Prostate gland (tissue), 2 donors: Measurements from ENCODE around the gene C2orf74.
"Not testable (repeated sequence)": the region's sequence is repeated elsewhere in the genome, so short reads cannot be mapped to it uniquely, and the experiment has no call there.

Experiments
- POLR2A ChIP-seq: fragments of 450-650 bp; IDR thresholded peaks from one replicate; pipeline ENCODE4 v1.6.1; 2016; ENCODE audit warnings: antibody characterized with exemption, mild to moderate bottlenecking
- TF ChIP-seq, protein P1 (sequence below), 4 experiments: fragments of 200-600 bp in 2 of 4; fragments of 450-650 bp in 2 of 4; sonication (generic) in 2 of 4; IDR thresholded peaks; 1 replicate in 3 of 4; 2 replicates in 1 of 4; pipeline ENCODE4 v1.5.1; 2016 to 2019; ENCODE audit warnings: antibody characterized with exemption in 4 of 4, mild to moderate bottlenecking in 2 of 4, moderate library complexity in 2 of 4

DNA sequence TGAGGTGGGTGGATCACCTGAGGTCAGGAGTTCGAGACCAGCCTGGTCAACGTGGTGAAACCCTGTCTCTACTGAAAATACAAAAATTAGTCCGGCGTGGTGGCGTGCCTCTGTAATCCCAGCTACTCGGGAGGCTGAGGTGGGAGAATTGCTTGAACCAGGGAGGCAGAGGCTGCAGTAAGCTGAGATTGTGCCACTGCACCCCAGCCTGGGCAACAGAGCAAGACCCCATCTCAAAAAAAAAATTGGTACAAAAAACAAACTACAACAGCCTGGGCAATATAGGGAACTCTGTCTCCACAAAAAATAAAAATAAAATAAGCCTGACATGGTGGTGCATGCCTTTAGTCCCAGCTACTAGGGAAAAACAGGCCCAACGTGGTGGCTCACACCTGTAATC lies 3.1 kb downstream of the C2orf74 start:
- TF ChIP-seq, protein P1, sequence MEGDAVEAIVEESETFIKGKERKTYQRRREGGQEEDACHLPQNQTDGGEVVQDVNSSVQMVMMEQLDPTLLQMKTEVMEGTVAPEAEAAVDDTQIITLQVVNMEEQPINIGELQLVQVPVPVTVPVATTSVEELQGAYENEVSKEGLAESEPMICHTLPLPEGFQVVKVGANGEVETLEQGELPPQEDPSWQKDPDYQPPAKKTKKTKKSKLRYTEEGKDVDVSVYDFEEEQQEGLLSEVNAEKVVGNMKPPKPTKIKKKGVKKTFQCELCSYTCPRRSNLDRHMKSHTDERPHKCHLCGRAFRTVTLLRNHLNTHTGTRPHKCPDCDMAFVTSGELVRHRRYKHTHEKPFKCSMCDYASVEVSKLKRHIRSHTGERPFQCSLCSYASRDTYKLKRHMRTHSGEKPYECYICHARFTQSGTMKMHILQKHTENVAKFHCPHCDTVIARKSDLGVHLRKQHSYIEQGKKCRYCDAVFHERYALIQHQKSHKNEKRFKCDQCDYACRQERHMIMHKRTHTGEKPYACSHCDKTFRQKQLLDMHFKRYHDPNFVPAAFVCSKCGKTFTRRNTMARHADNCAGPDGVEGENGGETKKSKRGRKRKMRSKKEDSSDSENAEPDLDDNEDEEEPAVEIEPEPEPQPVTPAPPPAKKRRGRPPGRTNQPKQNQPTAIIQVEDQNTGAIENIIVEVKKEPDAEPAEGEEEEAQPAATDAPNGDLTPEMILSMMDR (IDR thresholded peaks at IDR 0.05) = not testable (repeated sequence)
- not testable (repeated sequence) for TF ChIP-seq POLR2A
